ENCODE measurements around the gene NAV2.
"Not testable (repeated sequence)": the region's sequence is repeated elsewhere in the genome, so short reads cannot be mapped to it uniquely, and the experiment has no call there.

Gene NAV2

DNA sequence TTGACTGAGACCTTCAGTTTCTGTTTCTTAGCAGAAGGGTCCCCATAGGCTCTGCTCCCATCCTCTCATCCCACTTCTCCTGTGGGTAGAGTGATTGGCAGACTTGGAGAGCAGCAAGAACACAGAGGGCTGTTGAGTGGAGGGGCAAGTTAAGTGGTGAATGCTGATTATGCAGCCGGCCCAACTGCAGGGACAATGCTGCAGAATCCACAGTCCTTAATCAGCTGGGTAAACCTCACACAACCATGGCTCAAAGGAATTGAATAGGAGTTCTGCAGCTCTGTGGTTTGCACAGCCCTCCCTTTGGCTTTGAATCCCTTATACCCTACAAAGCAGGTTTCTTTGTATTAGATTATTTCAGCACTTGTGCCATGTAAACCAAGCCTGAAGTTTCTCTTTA lies 161.1 kb downstream of the NAV2 start:
- FAIRE-seq (no peak), DNase-seq (ENCODE audit: extremely low spot score, insufficient read length, low read depth) (no peak)

DNA sequence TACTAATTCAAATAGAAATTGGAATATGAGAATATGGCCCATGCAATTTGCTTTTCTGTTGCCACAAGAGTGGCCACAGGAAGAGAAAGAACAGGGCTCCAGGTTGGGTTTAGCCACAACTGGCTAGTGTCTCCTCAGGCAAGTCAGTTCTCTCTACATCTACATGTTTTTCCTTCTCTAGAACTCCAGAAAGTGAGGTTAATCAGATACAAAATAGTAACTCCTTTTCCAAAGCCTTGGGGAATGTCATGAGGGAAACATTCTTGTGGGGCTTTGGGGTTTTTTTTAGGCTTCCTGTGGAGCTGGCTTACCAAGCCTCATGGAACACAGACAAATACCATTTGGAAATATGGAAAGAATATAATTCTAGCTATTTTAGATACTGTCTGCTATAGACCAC lies 161.6 kb downstream of the NAV2 start:
- DNase-seq (ENCODE audit: extremely low spot score, insufficient read length, low read depth) = no peak
- FAIRE-seq = no peak

DNA sequence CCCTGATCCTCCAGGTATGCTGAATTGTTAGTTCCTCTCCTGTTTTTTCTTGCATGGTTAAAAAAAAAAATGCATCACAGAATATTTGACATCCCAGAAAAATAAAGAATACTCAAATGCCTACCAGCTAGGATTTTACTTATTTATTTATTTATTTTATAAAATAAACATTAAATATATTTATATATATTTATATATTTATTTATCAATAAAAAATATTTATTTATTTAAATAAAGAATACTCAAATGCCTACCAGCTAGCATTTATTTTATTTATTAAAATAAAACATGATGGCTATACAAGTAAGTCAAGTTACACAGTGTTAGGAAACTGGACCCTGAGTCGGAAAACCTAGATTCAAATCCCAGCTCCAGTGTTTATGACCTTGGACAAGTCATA lies 164.1 kb downstream of the NAV2 start:
- no peak for FAIRE-seq
- no peak for DNase-seq (ENCODE audit: extremely low spot score, insufficient read length, low read depth)

DNA sequence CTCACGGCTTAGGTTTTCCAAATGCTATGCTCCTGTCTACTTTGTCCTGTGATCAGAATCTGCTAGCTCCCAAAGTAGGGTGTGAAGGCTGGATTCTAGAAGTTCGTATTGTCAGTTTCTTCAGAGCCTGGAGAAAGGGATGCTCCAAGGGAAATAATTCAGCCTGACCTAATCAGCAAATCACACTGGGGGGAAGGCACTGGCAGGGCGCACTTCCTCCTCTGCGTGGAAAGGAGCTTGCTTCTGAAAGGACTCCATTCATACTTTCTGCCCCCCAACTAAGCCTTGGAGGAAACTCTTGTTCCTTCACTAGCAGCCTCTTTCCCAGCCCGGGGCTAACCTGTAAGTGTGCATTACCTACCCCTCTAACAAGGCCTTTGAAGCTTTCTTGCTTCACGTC lies 165.9 kb downstream of the NAV2 start:
- FAIRE-seq (no peak), DNase-seq (ENCODE audit: extremely low spot score, insufficient read length, low read depth) (no peak)

DNA sequence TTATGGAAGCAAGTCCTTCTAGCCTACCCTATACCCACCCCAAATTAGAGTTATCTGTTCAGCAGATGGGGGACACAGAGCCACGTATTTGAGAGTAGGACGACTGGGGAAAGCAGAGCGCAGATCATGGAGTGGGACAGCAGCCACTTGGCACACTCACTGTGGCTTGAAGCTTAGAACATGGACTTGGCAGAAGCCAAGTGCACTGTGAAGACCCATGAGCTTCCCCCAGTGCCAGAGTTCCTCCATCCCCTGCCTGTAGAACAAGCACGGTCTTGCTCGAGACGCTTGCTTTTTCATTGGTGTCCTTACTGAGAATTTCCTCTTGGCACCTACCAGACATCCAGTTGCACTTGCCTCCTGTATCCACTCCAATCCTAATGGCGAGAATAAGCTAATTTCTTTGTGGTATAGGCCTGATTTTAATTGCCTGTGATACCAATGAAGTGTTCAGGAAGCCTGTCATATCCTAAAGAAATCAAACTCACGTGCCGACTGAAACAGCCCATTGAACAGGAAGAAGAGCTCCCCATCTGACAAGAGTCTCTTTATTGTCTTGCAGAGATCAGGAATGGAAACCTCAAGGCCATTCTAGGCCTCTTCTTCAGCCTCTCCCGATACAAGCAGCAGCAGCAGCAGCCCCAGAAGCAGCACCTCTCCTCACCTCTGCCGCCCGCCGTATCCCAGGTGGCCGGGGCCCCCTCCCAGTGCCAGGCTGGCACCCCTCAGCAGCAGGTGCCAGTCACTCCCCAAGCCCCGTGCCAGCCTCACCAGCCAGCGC lies 166.9 kb downstream of the NAV2 start:
- DNase-seq (ENCODE audit: extremely low spot score, insufficient read length, low read depth) = no peak

DNA sequence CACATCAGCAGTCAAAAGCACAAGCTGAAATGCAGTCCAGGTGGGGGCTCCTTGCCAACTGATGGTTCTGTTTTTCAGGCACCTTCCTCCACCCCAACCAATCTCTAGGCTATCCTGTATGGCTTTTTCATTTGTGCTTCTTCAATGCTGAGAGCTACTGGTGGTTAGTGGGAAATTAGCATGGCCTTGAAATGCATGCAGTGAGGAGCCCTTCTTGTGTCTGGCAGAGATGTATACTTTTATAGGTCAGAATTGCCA lies 167.4 kb downstream of the NAV2 start:
- FAIRE-seq = no peak
- no peak for DNase-seq (ENCODE audit: extremely low spot score, insufficient read length, low read depth)

More for the DNA sequence above, 166.9 kb downstream of the NAV2 start:
- FAIRE-seq = no peak

DNA sequence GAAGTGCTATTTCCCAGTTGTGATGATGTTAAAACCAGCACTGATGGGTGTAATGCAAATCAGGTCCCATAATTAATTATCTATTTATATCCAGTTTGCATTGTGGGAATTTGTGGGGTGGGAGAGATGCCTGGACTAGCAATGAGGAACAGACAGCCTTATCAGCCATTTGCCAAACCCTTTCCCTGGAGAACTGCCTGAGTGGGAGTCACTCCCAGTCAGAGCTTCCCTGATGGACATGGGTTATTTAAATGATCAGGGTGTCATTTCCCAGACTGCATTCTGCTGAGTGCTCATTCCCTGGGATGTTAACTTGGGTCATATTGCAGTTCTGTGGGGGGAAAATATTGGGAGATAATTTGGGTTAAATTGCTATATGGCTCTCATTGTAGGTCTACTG lies 168.5 kb downstream of the NAV2 start:
- FAIRE-seq = no peak
- DNase-seq (ENCODE audit: extremely low spot score, insufficient read length, low read depth) = no peak

DNA sequence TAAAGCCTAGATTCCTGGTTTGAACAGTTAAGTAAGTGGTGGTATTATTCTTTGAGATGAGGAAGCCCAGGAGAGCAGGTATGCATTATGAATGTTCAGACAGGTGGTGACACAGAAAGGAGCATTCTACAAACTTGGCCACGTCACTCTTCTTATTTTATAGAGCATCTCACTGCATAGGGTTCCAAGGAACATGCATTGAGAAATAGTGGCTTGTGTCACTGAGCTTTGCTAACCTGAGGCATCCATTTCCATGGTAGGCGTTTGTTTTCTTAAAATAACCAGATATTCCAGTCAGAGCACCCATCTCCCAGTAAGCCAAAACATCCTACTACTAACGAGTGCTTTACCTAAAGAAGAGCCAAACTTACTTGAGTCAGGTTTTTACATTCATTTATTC lies 169.7 kb downstream of the NAV2 start:
- no peak for FAIRE-seq
- DNase-seq (ENCODE audit: extremely low spot score, insufficient read length, low read depth) = no peak

DNA sequence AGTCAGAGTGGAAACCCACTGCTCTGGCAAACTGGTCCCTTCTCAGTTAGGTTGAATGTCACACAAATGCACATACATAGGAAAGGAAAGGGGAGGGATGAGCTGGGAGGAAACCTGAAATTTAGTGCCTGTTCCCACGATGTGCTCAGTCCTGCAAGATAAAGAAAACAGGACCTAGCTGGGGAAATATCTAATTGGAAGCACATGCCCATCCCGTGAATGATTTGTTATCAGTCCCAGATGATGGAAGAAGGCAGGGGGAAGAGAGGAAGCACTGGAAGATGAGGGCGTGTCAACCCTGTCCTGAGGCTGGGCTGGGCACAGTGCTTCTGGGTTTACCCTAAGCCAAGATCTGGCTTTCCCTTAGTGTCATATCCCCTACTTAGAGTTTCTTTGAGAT lies 173.9 kb downstream of the NAV2 start:
- DNase-seq (ENCODE audit: extremely low spot score, insufficient read length, low read depth) = no peak
- FAIRE-seq = no peak

DNA sequence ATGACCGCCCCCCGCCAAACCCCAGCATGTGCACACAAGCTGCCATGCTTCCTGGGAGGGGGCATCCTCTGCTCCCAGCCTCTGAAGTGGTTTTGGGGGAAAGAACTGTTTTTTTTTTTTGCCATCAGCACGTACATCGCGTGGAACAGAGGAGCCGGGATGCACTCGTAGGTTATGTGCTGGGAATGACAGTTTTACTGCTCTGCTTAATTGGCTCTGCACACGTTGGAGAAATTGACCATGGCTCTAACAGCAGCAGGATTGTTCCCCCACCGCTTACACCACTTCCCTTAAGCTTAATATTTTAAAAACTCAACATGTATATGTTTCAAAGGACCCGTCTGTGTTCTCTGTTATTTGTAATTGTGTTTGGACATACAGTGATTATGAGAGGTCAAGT lies 175.2 kb downstream of the NAV2 start:
- DNase-seq (ENCODE audit: extremely low spot score, insufficient read length, low read depth) (no peak), FAIRE-seq (no peak)

DNA sequence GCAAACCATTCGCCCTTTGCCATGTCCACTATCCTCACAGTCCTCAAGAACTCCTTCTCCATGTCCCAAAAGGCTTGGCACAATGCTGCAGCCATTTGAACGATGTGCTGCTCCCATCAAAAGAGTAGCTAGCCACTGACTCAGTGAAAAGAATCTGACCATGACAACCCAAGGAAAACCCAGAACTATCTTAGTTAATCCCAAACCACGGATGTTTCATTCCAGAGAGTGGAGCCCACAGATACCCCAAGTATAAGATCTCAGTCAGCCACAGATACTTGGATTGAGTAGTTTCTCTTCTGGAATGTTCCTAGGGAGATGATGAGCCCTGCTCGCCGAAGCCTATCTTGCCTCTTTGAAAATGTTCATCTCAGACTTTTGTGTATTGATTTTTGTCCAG lies 176.9 kb downstream of the NAV2 start:
- no peak for DNase-seq (ENCODE audit: extremely low spot score, insufficient read length, low read depth)
- FAIRE-seq = no peak

DNA sequence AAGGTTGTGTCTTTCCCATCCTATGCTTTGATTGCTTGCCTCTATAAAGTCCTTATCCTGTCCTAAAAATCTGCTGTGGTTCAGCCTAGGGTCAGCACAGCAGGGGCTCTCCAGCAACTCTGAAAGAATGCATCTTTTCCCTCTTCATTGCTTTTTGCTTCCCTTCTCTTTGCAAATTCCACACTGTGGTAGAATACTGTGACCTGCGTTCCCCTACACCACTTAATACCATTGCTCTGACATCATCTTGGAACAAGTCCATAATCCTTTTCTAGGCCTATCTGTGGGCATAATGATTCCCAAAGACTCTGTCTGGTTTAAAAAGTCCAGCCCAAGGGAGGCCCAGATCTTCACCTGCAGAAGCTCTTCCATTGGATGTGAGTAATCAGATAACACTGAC lies 177.7 kb downstream of the NAV2 start:
- DNase-seq (ENCODE audit: extremely low spot score, insufficient read length, low read depth) (no peak), FAIRE-seq (no peak)

DNA sequence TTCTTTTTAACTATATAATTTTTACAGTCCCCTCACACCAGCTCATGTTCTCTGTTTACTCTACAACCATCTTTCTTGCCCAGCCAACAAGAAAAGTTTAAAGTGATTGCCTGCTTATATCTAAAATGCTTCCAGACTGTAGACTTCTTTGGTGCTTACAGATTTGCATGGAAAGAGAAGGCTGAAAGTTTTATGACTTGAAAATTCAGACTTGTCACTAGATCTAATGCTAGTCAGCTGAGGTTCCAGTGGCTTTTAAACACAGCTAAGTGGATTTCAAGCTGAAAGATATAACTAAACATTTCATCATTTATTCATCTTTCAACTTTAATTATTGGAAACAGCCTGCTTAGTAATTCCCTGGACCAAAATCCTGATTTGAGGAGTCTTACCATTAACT lies 178.4 kb downstream of the NAV2 start:
- DNase-seq (ENCODE audit: extremely low spot score, insufficient read length, low read depth) (no peak), FAIRE-seq (no peak)

DNA sequence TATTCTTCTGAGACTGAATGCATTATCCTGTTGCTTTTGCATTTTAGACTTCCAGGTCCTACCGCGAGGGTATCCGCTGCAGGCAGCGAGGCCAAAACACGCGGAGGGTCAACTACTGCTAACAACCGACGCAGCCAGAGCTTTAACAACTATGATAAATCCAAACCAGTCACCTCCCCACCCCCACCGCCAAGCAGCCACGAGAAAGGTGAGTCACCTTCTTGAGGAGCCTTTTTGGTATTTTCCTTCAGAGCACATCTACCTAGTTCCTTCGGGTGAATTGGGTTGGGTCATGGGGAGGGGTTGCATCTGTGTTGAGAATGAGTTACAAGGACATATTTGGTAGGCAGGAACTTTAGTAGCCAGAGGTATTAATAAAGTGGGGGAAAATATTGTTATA lies 179.8 kb downstream of the NAV2 start:
- no peak for FAIRE-seq
- DNase-seq (ENCODE audit: extremely low spot score, insufficient read length, low read depth) = no peak

DNA sequence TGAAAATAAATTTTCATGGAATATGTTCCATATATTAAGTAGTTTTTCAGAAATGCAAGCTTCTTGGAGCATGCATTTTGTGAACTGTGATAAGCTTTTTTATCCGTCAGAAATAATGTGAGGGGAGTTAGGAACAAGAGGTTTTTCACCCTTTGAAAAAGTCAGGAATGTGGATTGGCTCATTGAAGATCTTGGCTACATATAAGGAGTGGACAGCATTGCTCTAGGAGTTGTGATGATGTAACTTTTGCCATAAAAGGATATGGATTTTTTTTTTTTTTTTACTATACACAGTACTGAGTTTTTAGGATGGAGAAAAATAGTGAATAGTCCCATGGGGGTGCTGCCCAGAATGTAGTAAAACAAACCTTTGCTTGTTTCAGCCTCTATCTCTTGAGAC lies 180.2 kb downstream of the NAV2 start:
- DNase-seq (ENCODE audit: extremely low spot score, insufficient read length, low read depth) = no peak
- FAIRE-seq = no peak

DNA sequence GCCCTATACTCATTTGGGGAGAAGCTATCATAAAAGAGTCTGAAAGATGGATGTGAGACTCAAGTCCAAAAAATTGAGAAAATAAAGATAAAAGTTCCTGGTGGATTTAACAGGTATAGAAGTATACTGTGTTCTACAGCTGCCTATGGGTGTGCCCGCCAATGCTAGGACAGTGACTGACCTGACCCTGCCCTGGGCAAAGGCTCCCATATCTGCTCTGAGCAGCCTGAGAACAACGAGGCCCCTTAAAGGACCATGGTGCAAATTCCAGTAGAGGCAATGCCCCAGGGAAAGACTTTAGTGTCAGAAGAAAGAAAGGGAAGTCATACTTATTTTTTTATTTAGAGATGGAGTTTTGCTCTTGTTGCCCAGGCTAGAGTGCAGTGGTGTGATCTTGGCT lies 181.8 kb downstream of the NAV2 start:
- DNase-seq (ENCODE audit: extremely low spot score, insufficient read length, low read depth) = no peak
- FAIRE-seq = no peak

DNA sequence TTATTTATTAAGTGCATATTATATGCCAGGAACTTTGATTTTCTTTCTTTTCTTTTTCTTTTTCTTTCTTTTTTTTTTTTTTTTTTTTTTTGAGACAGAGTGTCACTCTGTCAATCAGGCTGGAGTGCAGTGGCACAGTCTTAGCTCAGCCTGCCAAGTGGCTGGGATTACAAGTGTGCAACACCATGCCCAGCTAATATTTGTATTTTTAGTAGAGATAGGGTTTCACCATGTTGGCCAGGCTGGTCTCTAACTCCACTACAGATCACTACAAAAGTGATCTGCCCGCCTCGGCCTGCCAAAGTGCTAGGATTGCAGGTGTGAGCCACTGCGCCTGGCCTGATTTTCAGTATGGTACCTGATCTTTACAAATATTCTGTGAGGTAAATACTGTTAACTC lies 182.4 kb downstream of the NAV2 start:
- not testable (repeated sequence) for FAIRE-seq; DNase-seq (ENCODE audit: extremely low spot score, insufficient read length, low read depth)

DNA sequence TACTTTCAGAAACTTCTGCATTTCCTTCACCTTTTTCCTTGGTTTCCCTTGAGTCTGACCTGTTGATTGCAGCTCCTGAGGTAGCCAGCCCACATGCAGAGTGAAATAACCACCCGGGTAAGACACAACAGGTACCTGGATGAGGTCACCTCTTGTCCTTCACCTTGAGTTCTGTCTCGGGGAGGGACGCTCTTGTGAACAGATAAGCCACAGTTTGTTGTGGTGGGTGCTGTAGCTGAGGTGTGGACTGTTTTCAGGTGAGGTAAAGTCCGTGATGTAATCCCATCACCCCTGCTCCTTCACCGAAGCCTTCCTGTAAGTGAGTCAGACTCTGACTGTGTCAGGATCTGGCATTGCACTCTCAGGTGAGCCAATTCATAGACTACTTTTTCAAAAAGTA lies 183.1 kb downstream of the NAV2 start:
- DNase-seq (ENCODE audit: extremely low spot score, insufficient read length, low read depth) (no peak), FAIRE-seq (no peak)

DNA sequence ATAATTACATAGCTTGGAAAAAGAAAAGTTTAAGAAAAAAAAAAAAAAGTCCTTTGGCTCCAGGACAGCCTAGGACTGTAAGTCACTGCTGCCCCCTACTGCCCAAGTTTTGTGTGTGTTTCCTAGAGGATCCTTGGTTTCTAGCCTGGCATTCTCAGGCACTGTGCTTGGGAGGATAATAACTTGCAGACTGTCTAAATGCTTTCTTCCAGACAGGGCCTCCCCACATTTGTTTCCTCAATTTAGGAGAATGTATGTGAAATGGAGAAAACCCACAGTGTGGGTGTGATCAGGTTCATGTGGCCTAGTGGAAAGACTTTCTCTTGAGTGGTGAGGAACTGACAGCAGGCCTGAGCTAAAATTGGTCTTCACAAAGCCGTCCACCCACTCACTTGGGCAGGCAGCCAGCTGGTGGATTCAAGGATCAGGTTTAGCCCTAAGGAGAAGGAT lies 191.0 kb downstream of the NAV2 start:
- no peak for DNase-seq (ENCODE audit: extremely low spot score, insufficient read length, low read depth)
- peak; percentile 69 for FAIRE-seq

DNA sequence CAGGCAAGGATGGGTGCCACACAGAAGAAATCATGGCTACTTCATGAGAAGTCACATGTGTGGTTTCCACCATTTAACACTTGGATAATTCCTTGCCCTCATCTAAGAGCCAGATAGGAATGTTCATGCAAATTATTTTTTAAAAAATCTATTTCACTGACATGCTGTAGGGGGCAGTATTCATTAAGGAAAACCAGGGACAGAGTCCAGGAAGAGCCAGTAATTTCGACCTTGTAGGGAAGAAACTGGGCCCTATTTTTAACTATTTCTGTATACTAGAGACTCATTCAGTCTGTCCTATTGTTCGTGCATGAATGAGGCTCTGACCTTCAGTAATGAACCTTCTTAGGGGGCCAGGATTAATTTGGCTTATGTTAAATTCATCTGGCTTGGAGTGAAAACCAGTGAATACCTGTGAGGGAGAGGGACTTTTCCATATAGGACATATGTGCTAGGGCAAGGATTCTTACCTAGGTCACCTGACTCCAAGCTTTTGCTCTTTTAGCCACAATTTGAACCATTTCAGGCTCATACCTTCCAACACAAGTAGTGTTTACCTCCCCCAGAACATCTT lies 192.7 kb downstream of the NAV2 start:
- FAIRE-seq = no peak
- DNase-seq (ENCODE audit: extremely low spot score, insufficient read length, low read depth) = no peak

DNA sequence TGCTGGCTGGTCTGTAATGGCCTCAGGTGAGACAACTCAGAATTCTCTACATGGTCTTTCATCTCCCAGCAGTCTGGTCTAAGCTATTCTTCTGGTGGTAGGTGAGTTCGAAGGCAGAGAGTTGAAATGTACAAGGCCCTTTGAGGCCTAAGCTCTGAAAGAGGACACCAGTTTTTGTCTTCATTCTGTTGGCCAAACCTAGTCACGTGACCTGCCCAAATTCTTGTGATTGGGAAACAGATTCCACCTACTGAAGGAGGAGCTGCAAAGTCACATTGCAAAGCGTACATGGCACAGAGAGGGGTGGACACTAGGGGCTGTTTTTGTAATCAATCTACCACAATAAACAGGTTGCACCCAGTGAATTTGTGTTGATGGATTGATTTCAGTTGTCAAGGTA lies 193.5 kb downstream of the NAV2 start:
- DNase-seq (ENCODE audit: extremely low spot score, insufficient read length, low read depth) (no peak), FAIRE-seq (no peak)

DNA sequence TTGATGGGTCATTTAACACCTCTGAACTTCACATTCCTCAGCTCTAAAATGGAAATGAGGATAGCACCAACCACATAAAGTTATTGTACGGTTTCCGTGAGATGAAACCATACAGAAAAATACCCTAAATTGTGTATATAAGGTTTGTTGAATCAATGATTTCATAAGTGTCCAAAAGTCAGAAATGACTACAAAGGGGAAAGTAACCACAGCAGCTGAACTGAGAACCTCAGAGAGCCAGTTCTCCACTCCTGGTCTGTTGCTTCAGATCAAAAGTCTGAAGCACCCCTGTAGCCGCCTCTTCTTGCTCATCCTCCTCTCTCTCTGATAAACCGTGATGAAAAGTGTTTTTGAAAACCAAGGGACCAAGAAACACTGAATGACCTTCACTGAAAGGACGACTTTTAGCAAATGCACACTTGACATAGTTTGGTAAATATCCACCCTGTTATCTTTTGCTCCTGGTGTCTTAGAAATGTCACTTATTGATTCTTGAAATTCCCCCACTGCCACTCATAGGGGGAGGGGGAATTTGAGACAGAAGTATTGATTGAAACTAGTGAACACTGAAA lies 194.5 kb downstream of the NAV2 start:
- FAIRE-seq (no peak), DNase-seq (ENCODE audit: extremely low spot score, insufficient read length, low read depth) (no peak)

All from GM18507 (cell line).